GM23338 (cell line): ENCODE data around the gene UNC93A. TPM values are rescaled to one million over a fixed set of nuclear protein-coding genes. Genes with fewer than 3 reads are reported as not detected.

Experiments used
- ATAC-seq: fragments of 200-7000 bp; cut with Tn5 transposase; 3 replicates; pipeline ENCODE4 v1.9.1; 2020
- DNase-seq: peaks from one replicate; pipeline ENCODE4 v3.0.0-alpha.2; 2015; ENCODE audit warnings: low spot score
- H2AFZ ChIP-seq: fragments of 200-600 bp; sonication (generic); 2 replicates; pipeline ENCODE4 v1.8.0; 2016; ENCODE audit warnings: antibody characterized with exemption, mild to moderate bottlenecking, moderate library complexity
- H3F3A ChIP-seq: fragments of 200-600 bp; sonication (generic); replicated peaks from 2 replicates; pipeline ENCODE4 v1.8.0; 2017; ENCODE audit warnings: antibody characterized with exemption, mixed run types, low read depth
- H3K27ac ChIP-seq: fragments of 200-600 bp; sonication (generic); 2 replicates; pipeline ENCODE4 v1.6.1; 2016; ENCODE audit warnings: low read depth
- H3K27me3 ChIP-seq: fragments of 200-600 bp; sonication (generic); 2 replicates; pipeline ENCODE4 v1.8.0; 2016; ENCODE audit warnings: mild to moderate bottlenecking, mixed run types, moderate library complexity; ENCODE audit not compliant: insufficient read depth
- H3K36me3 ChIP-seq: fragments of 200-600 bp; sonication (generic); 2 replicates; pipeline ENCODE4 v1.8.0; 2016; ENCODE audit warnings: mild to moderate bottlenecking; ENCODE audit not compliant: insufficient read depth
- H3K4me1 ChIP-seq: fragments of 200-600 bp; sonication (generic); 2 replicates; pipeline ENCODE4 v1.8.0; 2016; ENCODE audit warnings: mild to moderate bottlenecking, moderate library complexity; ENCODE audit not compliant: insufficient read depth
- H3K4me2 ChIP-seq: fragments of 200-600 bp; sonication (generic); 2 replicates; pipeline ENCODE4 v1.7.1; 2017; ENCODE audit warnings: mixed run types
- H3K4me3 ChIP-seq: fragments of 200-600 bp; sonication (generic); 2 replicates; pipeline ENCODE4 v1.6.1; 2016; ENCODE audit warnings: mixed run types
- H3K79me2 ChIP-seq: fragments of 200-600 bp; sonication (generic); replicated peaks from 2 replicates; pipeline ENCODE4 v1.8.0; 2017; ENCODE audit warnings: mild to moderate bottlenecking; ENCODE audit not compliant: insufficient read depth
- H3K9me2 ChIP-seq: fragments of 200-600 bp; sonication (generic); 2 replicates; pipeline ENCODE4 v1.8.0; 2017; ENCODE audit not compliant: insufficient read depth
- H4K20me1 ChIP-seq: fragments of 200-600 bp; sonication (generic); replicated peaks from 2 replicates; pipeline ENCODE4 v1.8.0; 2017; ENCODE audit warnings: mild to moderate bottlenecking; ENCODE audit not compliant: insufficient read depth
- H3K27ac Mint-ChIP-seq: 2 replicates; pipeline ENCODE4 v1.8.0; 2020; ENCODE audit warnings: inconsistent platforms, mild to moderate bottlenecking, moderate library complexity, mixed read lengths
- H3K27me3 Mint-ChIP-seq: 3 replicates; pipeline ENCODE4 v1.8.0; 2022; ENCODE audit warnings: low read depth, mild to moderate bottlenecking, moderate library complexity, mixed read lengths, inconsistent platforms; ENCODE audit not compliant: insufficient read depth, poor library complexity
- H3K36me3 Mint-ChIP-seq: 3 replicates; pipeline ENCODE4 v1.8.0; 2021; ENCODE audit warnings: low read depth, mild to moderate bottlenecking, inconsistent platforms, moderate library complexity, mixed read lengths
- H3K4me1 Mint-ChIP-seq: 3 replicates; pipeline ENCODE4 v1.8.0; 2020; ENCODE audit warnings: mild to moderate bottlenecking, inconsistent platforms, mixed read lengths
- H3K4me3 Mint-ChIP-seq: 3 replicates; pipeline ENCODE4 v1.8.0; 2021; ENCODE audit warnings: moderate library complexity, mild to moderate bottlenecking, inconsistent platforms, mixed read lengths
- H3K9me3 Mint-ChIP-seq: 3 replicates; pipeline ENCODE4 v1.8.0; 2020; ENCODE audit warnings: moderate library complexity, mild to moderate bottlenecking, inconsistent platforms, mixed read lengths
- EZH2 ChIP-seq: fragments of 200-600 bp; sonication (generic); IDR thresholded peaks from one replicate; pipeline ENCODE4 v1.8.0; 2017; ENCODE audit warnings: antibody characterized with exemption, mild to moderate bottlenecking, low read depth; ENCODE audit not compliant: unreplicated experiment
- EZH2phosphoT487 ChIP-seq: fragments of 200-600 bp; sonication (generic); IDR thresholded peaks from one replicate; pipeline ENCODE4 v1.8.1; 2018; ENCODE audit warnings: antibody characterized with exemption; ENCODE audit not compliant: unreplicated experiment
- NANOG ChIP-seq: IDR thresholded peaks from 2 replicates; pipeline ENCODE4 v1.6.1; 2016; ENCODE audit warnings: antibody characterized with exemption, borderline replicate concordance
- REST ChIP-seq: IDR thresholded peaks from one replicate; pipeline ENCODE4 v1.6.1; 2018; ENCODE audit warnings: antibody characterized with exemption; ENCODE audit not compliant: unreplicated experiment
- polyA plus RNA-seq: library from polyadenylated mRNA; unstranded; fragments of >200 nt; fragmentation: Nextera tagmentation; extraction: Ambion mirVana; gene quantifications from 2 replicates; pipeline ENCODE4 v1.2.1, GENCODE V29; 2016
- total RNA-seq: library from RNA; depleted of rRNA; stranded (reverse); fragments of >200 nt; shearing (Covaris generic); gene quantifications from 2 replicates; pipeline ENCODE4 v1.2.3, GENCODE V29; 2014
- TF ChIP-seq, protein P1 (sequence below): fragments of 250-450 bp; sonication (Bioruptor Pico); IDR thresholded peaks from 2 replicates; pipeline ENCODE4 v1.5.0; 2020; ENCODE audit warnings: mild to moderate bottlenecking, moderate library complexity
- TF ChIP-seq, protein P2 (sequence below): IDR thresholded peaks from 2 replicates; pipeline ENCODE4 v1.6.1; 2016; ENCODE audit warnings: antibody characterized with exemption

The UNC93A gene
- total and polyA plus RNA-seq, 2 experiments from 2014 or later = 0.18 to 0.28 TPM

DNA sequence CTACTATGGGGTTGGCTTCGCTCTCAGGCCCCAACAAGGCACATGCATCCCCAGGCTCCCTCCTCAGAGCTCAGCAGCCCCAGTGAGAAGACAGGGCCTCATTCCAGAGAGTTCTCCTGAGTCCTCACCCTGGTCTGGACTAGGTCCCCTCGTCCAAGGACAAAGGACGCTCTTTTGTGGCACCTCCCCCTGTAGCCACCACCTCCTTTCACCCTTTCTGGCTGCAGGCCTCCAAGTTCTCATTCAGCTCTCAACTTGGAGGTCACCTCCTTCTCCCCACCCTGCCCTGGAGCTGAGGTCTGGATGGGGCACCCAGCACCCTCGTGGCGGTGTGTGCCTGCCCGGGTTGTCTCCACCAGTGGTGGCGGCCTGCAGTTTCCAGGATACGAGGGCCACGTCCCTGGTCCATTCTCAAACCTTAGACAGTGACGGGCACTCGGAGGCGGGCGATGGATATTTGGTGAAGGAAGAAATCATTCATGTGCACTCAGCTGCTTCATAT lies 2.5 kb downstream of the UNC93A start (continued):
- TF ChIP-seq, protein P1, sequence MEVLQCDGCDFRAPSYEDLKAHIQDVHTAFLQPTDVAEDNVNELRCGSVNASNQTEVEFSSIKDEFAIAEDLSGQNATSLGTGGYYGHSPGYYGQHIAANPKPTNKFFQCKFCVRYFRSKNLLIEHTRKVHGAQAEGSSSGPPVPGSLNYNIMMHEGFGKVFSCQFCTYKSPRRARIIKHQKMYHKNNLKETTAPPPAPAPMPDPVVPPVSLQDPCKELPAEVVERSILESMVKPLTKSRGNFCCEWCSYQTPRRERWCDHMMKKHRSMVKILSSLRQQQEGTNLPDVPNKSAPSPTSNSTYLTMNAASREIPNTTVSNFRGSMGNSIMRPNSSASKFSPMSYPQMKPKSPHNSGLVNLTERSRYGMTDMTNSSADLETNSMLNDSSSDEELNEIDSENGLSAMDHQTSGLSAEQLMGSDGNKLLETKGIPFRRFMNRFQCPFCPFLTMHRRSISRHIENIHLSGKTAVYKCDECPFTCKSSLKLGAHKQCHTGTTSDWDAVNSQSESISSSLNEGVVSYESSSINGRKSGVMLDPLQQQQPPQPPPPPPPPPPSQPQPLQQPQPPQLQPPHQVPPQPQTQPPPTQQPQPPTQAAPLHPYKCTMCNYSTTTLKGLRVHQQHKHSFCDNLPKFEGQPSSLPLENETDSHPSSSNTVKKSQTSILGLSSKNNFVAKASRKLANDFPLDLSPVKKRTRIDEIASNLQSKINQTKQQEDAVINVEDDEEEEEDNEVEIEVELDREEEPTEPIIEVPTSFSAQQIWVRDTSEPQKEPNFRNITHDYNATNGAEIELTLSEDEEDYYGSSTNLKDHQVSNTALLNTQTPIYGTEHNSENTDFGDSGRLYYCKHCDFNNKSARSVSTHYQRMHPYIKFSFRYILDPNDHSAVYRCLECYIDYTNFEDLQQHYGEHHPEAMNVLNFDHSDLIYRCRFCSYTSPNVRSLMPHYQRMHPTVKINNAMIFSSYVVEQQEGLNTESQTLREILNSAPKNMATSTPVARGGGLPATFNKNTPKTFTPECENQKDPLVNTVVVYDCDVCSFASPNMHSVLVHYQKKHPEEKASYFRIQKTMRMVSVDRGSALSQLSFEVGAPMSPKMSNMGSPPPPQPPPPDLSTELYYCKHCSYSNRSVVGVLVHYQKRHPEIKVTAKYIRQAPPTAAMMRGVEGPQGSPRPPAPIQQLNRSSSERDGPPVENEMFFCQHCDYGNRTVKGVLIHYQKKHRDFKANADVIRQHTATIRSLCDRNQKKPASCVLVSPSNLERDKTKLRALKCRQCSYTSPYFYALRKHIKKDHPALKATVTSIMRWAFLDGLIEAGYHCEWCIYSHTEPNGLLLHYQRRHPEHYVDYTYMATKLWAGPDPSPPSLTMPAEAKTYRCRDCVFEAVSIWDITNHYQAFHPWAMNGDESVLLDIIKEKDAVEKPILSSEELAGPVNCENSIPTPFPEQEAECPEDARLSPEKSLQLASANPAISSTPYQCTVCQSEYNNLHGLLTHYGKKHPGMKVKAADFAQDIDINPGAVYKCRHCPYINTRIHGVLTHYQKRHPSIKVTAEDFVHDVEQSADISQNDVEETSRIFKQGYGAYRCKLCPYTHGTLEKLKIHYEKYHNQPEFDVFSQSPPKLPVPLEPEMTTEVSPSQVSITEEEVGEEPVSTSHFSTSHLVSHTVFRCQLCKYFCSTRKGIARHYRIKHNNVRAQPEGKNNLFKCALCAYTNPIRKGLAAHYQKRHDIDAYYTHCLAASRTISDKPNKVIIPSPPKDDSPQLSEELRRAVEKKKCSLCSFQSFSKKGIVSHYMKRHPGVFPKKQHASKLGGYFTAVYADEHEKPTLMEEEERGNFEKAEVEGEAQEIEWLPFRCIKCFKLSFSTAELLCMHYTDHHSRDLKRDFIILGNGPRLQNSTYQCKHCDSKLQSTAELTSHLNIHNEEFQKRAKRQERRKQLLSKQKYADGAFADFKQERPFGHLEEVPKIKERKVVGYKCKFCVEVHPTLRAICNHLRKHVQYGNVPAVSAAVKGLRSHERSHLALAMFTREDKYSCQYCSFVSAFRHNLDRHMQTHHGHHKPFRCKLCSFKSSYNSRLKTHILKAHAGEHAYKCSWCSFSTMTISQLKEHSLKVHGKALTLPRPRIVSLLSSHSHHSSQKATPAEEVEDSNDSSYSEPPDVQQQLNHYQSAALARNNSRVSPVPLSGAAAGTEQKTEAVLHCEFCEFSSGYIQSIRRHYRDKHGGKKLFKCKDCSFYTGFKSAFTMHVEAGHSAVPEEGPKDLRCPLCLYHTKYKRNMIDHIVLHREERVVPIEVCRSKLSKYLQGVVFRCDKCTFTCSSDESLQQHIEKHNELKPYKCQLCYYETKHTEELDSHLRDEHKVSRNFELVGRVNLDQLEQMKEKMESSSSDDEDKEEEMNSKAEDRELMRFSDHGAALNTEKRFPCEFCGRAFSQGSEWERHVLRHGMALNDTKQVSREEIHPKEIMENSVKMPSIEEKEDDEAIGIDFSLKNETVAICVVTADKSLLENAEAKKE = no peak

GRCh38 chr6:167294241-167294640 lies 3.1 kb downstream of the UNC93A start:
- Histone ChIP-seq H3K9me2 (peaks cover 3% of the 10 kb centered on the region; the same call in 1 of the 2 replicates), H3F3A (no peaks in the 10 kb centered on the region), H3K4me3 (no peak overlapping the region), H3K27me3 (no peaks in the 10 kb centered on the region), H3K79me2 (no peaks in the 10 kb centered on the region), H3K36me3 (no peaks in the 10 kb centered on the region), H3K4me2 (no peak overlapping the region), H3K27ac (no peak overlapping the region), H4K20me1 (no peaks in the 10 kb centered on the region), H2AFZ (no peak overlapping the region), H3K4me1 (peaks cover 2% of the 10 kb centered on the region; the same call in 1 of the 2 replicates)
- Mint-ChIP-seq H3K36me3 (no peaks in the 10 kb centered on the region), H3K4me3 (no peak overlapping the region), H3K27ac (no peak overlapping the region), H3K9me3 (peaks cover 5% of the 10 kb centered on the region; the same call in 2 of the 3 replicates), H3K4me1 (peaks cover 11% of the 10 kb centered on the region), H3K27me3 (peaks cover 8% of the 10 kb centered on the region)
- ATAC-seq = no peak
- DNase-seq = no peak
- TF ChIP-seq EZH2 (no peak), NANOG (no peak), REST (no peak), EZH2phosphoT487 (no peak)
- TF ChIP-seq, protein P2, sequence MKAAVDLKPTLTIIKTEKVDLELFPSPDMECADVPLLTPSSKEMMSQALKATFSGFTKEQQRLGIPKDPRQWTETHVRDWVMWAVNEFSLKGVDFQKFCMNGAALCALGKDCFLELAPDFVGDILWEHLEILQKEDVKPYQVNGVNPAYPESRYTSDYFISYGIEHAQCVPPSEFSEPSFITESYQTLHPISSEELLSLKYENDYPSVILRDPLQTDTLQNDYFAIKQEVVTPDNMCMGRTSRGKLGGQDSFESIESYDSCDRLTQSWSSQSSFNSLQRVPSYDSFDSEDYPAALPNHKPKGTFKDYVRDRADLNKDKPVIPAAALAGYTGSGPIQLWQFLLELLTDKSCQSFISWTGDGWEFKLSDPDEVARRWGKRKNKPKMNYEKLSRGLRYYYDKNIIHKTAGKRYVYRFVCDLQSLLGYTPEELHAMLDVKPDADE = no peak
